HEK293 (cell line): ENCODE results near the gene GLMP.

Source experiments
- CTCF ChIA-PET: fragments of 350-600 bp; formaldehyde crosslinking; extraction: SDS; loops from one replicate; lab custom pipeline; 2021; ENCODE audit warnings: antibody characterized with exemption; lab: Yijun Ruan, JAX
- POLR2A ChIA-PET: fragments of 300-600 bp; formaldehyde crosslinking; extraction: SDS; loops from one replicate; lab custom pipeline; 2020; ENCODE audit warnings: antibody characterized with exemption, inconsistent platforms; lab: Yijun Ruan, JAX
- H3K27ac ChIP-seq: fragments of 200-500 bp; sonication (Bioruptor generic); 2 replicates; pipeline ENCODE4 v1.5.1; 2014; ENCODE audit warnings: low read depth, low read length, control low read depth, inconsistent platforms; ENCODE audit errors: extremely low read depth
- H3K36me3 ChIP-seq, 2 experiments: fragments of 200-500 bp in 1 of 2; sonication (Bioruptor generic) in 1 of 2; 1 replicate in 1 of 2; 2 replicates in 1 of 2; pipeline ENCODE4 v1.5.1; 2014 to 2017; ENCODE audit warnings: inconsistent platforms in 2 of 2, low read length in 2 of 2; ENCODE audit not compliant: control insufficient read depth in 2 of 2, insufficient read depth in 1 of 2
- H3K4me1 ChIP-seq: fragments of 200-500 bp; sonication (Bioruptor generic); 2 replicates; pipeline ENCODE4 v1.5.1; 2014; ENCODE audit warnings: mild to moderate bottlenecking, low read length, inconsistent platforms; ENCODE audit not compliant: control insufficient read depth, insufficient read depth
- H3K4me3 ChIP-seq: 2 replicates; pipeline ENCODE4 v1.5.1; 2011; ENCODE audit warnings: low read depth, mild to moderate bottlenecking, control low read depth, low read length, moderate library complexity
- H3K9me3 ChIP-seq: fragments of 200-500 bp; sonication (Bioruptor generic); 2 replicates; pipeline ENCODE4 v1.5.1; 2014; ENCODE audit warnings: low read depth, low read length, inconsistent platforms; ENCODE audit not compliant: control insufficient read depth, insufficient read depth
- GLIS2 ChIP-seq: fragments of 450-650 bp; formaldehyde crosslinking; IDR thresholded peaks from 2 replicates; pipeline ENCODE4 v1.5.1; 2016; ENCODE audit warnings: missing biosample characterization, missing genetic modification characterization
- KLF16 ChIP-seq: fragments of 450-650 bp; formaldehyde crosslinking; IDR thresholded peaks from 2 replicates; pipeline ENCODE4 v1.5.1; 2017; ENCODE audit warnings: missing biosample characterization, missing genetic modification characterization
- KLF8 ChIP-seq: fragments of 450-650 bp; formaldehyde crosslinking; IDR thresholded peaks from 2 replicates; pipeline ENCODE4 v1.5.1; 2016; ENCODE audit warnings: missing biosample characterization, missing genetic modification characterization
- KLF9 ChIP-seq: fragments of 450-650 bp; formaldehyde crosslinking; IDR thresholded peaks from 2 replicates; pipeline ENCODE4 v1.5.1; 2016; ENCODE audit warnings: missing biosample characterization, missing genetic modification characterization, low read depth
- PRDM1 ChIP-seq: fragments of 450-650 bp; formaldehyde crosslinking; IDR thresholded peaks from 2 replicates; pipeline ENCODE4; 2016; ENCODE audit warnings: missing biosample characterization, missing genetic modification characterization
- SP2 ChIP-seq: fragments of 450-650 bp; formaldehyde crosslinking; IDR thresholded peaks from 2 replicates; pipeline ENCODE4 v1.5.1; 2016; ENCODE audit warnings: missing biosample characterization, missing genetic modification characterization
- SP3 ChIP-seq: fragments of 450-650 bp; formaldehyde crosslinking; IDR thresholded peaks from 2 replicates; pipeline ENCODE4 v1.5.1; 2016; ENCODE audit warnings: missing biosample characterization, missing genetic modification characterization
- TCF7L2 ChIP-seq: IDR thresholded peaks from 2 replicates; pipeline ENCODE4 v1.6.1; 2011; ENCODE audit warnings: low read depth, mild to moderate bottlenecking, inconsistent platforms, low read length, moderate library complexity, borderline replicate concordance
- TRIM28 ChIP-seq: IDR thresholded peaks from 2 replicates; pipeline ENCODE4 v1.6.1; 2011; ENCODE audit warnings: low read length, control low read depth, borderline replicate concordance
- YY1 ChIP-seq: fragments of 450-650 bp; formaldehyde crosslinking; IDR thresholded peaks from 2 replicates; pipeline ENCODE4 v1.5.1; 2018; ENCODE audit warnings: missing biosample characterization, missing genetic modification characterization
- ZBTB17 ChIP-seq: fragments of 450-650 bp; formaldehyde crosslinking; IDR thresholded peaks from 2 replicates; pipeline ENCODE4 v1.5.1; 2016; ENCODE audit warnings: missing biosample characterization, missing genetic modification characterization
- ZFHX2 ChIP-seq: fragments of 450-650 bp; formaldehyde crosslinking; conservative IDR thresholded peaks from 2 replicates; pipeline ENCODE4 v1.5.1; 2016; ENCODE audit warnings: missing biosample characterization, missing genetic modification characterization
- ZFP3 ChIP-seq: fragments of 450-650 bp; formaldehyde crosslinking; IDR thresholded peaks from 2 replicates; pipeline ENCODE4 v1.5.1; 2016; ENCODE audit warnings: low read depth, missing biosample characterization, missing genetic modification characterization
- ZIC2 ChIP-seq: fragments of 450-650 bp; formaldehyde crosslinking; IDR thresholded peaks from 2 replicates; pipeline ENCODE4 v1.5.1; 2016; ENCODE audit warnings: missing biosample characterization, missing genetic modification characterization
- ZNF112 ChIP-seq: fragments of 450-650 bp; formaldehyde crosslinking; IDR thresholded peaks from 2 replicates; pipeline ENCODE4 v1.5.0; 2017; ENCODE audit warnings: missing biosample characterization, missing genetic modification characterization
- ZNF132 ChIP-seq: fragments of 450-650 bp; formaldehyde crosslinking; IDR thresholded peaks from 2 replicates; pipeline ENCODE4 v1.5.1; 2017; ENCODE audit warnings: missing biosample characterization, missing genetic modification characterization, borderline replicate concordance
- ZNF140 ChIP-seq: fragments of 450-650 bp; formaldehyde crosslinking; IDR thresholded peaks from 2 replicates; pipeline ENCODE4 v1.5.1; 2016; ENCODE audit warnings: missing biosample characterization, missing genetic modification characterization
- ZNF221 ChIP-seq: fragments of 450-650 bp; formaldehyde crosslinking; IDR thresholded peaks from 2 replicates; pipeline ENCODE4 v1.5.1; 2017; ENCODE audit warnings: missing biosample characterization, missing genetic modification characterization, borderline replicate concordance
- ZNF24 ChIP-seq: fragments of 450-650 bp; formaldehyde crosslinking; IDR thresholded peaks from 2 replicates; pipeline ENCODE4 v1.5.1; 2016; ENCODE audit warnings: missing biosample characterization, missing genetic modification characterization
- ZNF274 ChIP-seq, 2 experiments: fragments of 200-500 bp in 1 of 2; fragments of 450-650 bp in 1 of 2; sonication (Bioruptor generic) in 1 of 2; formaldehyde crosslinking in 1 of 2; IDR thresholded peaks; 2 replicates each; pipeline versions ENCODE4 v1.5.1 to v1.6.1; 2014 to 2016; ENCODE audit warnings: borderline replicate concordance in 1 of 2, inconsistent platforms in 1 of 2, low read length in 1 of 2, missing biosample characterization in 1 of 2, missing genetic modification characterization in 1 of 2
- ZNF335 ChIP-seq: fragments of 450-650 bp; formaldehyde crosslinking; conservative IDR thresholded peaks from 2 replicates; pipeline ENCODE4 v1.5.1; 2016; ENCODE audit warnings: missing biosample characterization, missing genetic modification characterization
- ZNF37A ChIP-seq: fragments of 450-650 bp; IDR thresholded peaks from 2 replicates; pipeline ENCODE4 v1.5.1; 2018; ENCODE audit warnings: missing biosample characterization, missing genetic modification characterization
- ZNF529 ChIP-seq: fragments of 450-650 bp; formaldehyde crosslinking; IDR thresholded peaks from 2 replicates; pipeline ENCODE4 v1.5.1; 2017; ENCODE audit warnings: missing genetic modification characterization, missing biosample characterization; ENCODE audit not compliant: insufficient replicate concordance
- ZNF544 ChIP-seq: fragments of 450-650 bp; formaldehyde crosslinking; IDR thresholded peaks from 2 replicates; pipeline ENCODE4 v1.5.0; 2017; ENCODE audit warnings: missing biosample characterization, missing genetic modification characterization
- ZNF558 ChIP-seq: fragments of 450-650 bp; formaldehyde crosslinking; IDR thresholded peaks from 2 replicates; pipeline ENCODE4 v1.5.1; 2016; ENCODE audit warnings: missing biosample characterization, missing genetic modification characterization
- ZNF600 ChIP-seq: fragments of 450-650 bp; formaldehyde crosslinking; IDR thresholded peaks from 2 replicates; pipeline ENCODE4 v1.5.1; 2016; ENCODE audit warnings: missing biosample characterization, missing genetic modification characterization
- ZNF664 ChIP-seq: fragments of 450-650 bp; formaldehyde crosslinking; IDR thresholded peaks from 2 replicates; pipeline ENCODE4 v1.5.1; 2016; ENCODE audit warnings: missing biosample characterization, missing genetic modification characterization
- ZNF792 ChIP-seq: fragments of 450-650 bp; formaldehyde crosslinking; IDR thresholded peaks from 2 replicates; pipeline ENCODE4 v1.5.1; 2016; ENCODE audit warnings: missing biosample characterization, missing genetic modification characterization
- ZNF837 ChIP-seq: fragments of 450-650 bp; formaldehyde crosslinking; IDR thresholded peaks from 2 replicates; pipeline ENCODE4 v1.5.1; 2016; ENCODE audit warnings: missing biosample characterization, missing genetic modification characterization
- TF ChIP-seq, protein P1 (sequence below): fragments of 450-650 bp; formaldehyde crosslinking; IDR thresholded peaks from 2 replicates; pipeline ENCODE4 v1.5.1; 2016; ENCODE audit warnings: missing biosample characterization, missing genetic modification characterization

GLMP gene

DNA sequence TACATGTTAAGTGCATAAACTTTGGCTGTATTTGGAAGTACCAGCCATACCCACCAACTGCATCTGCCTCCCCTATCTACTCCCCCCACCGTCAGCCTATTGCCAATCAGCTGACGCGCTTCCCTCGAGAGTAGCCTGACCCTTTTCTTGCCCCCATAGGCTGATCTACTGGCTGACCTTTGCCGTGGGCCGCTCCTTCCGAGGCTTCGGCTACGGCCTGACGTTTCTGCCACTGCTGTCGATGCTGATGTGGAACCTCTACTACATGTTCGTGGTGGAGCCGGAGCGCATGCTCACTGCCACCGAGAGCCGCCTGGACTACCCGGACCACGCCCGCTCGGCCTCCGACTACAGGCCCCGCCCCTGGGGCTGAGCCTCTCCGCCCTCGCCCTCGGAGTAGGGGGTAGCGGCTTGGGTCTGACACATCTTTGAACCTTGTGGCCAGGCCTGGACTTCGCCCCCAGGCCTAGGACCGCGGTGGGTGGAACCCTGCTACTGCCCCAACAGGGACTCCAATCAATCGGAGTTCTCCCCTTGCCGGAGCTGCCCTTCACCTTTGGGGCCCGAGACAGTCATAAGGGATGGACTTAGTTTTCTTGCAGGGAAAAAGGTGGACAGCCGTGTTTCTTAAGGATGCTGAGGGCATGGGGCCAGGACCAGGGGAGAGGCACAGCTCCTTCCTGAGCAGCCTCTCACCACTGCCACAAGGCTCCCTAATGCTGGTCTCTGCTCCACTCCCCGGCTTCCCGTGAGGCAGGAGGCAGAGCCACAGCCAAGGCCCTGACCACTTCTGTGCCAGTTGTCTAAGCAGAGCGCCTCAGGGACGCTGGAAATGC, 4.0 kb downstream of the GLMP start:
- H3K36me3 ChIP-seq: peaks cover 4 to 50% of the 10 kb centered on the region in 2 experiments; a peak in 2 of 3 replicates
- ChIA-PET CTCF (interaction anchor here (0.5 to 0.7 kb wide), 2 partner anchors 66 to 557 kb away, joined by 3 read pairs; no protein-coding TSS in a partner anchor), POLR2A (interaction anchor here (1.4 kb wide), 1 partner anchor 8 kb away, joined by 8 read pairs; the partner anchor contains the start of gene SMG5)
- H3K4me1 ChIP-seq: peaks cover 3% of the 10 kb centered on the region; the same call in 1 of the 2 replicates
- no peaks in the 10 kb centered on the region for H3K9me3 ChIP-seq
- peak overlapping the region; percentile 28; the same call in 1 of the 2 replicates for H3K27ac ChIP-seq
- TF ChIP-seq ZBTB17: peak; percentile 59
- TF ChIP-seq SP3 (tag by site-specific recombination): peak; percentile 37; the same call in 1 of the 2 replicates
- TF ChIP-seq ZIC2: no peak
- no peak for TF ChIP-seq ZNF544
- TF ChIP-seq ZNF558: no peak
- TF ChIP-seq ZNF792 (tag by site-specific recombination): no peak
- peak; percentile 63 for TF ChIP-seq SP2 (tag by site-specific recombination)
- peak; percentile 34; the same call in 1 of the 2 replicates for TF ChIP-seq KLF9 (tag by site-specific recombination)
- peak; percentile 80 for TF ChIP-seq ZNF600 (tag by site-specific recombination)
- TF ChIP-seq ZNF529 (tag by site-specific recombination): no peak
- TF ChIP-seq ZNF140 (tag by site-specific recombination): no peak
- TF ChIP-seq GLIS2 (tag by site-specific recombination): peak; percentile 29; the same call in 1 of the 2 replicates
- 0 out of 2 replicates have a peak, but pooled peaks have one; percentile 17 for TF ChIP-seq ZFHX2 (tag by site-specific recombination)
- TF ChIP-seq KLF8: peak; percentile 14; the same call in 1 of the 2 replicates
- TF ChIP-seq TRIM28: 0 out of 2 replicates have a peak, but pooled peaks have one; percentile 54
- TF ChIP-seq ZNF335 (tag by site-specific recombination): peak; percentile 48
- H3K4me3 ChIP-seq: peak overlapping the region; percentile 40

DNA sequence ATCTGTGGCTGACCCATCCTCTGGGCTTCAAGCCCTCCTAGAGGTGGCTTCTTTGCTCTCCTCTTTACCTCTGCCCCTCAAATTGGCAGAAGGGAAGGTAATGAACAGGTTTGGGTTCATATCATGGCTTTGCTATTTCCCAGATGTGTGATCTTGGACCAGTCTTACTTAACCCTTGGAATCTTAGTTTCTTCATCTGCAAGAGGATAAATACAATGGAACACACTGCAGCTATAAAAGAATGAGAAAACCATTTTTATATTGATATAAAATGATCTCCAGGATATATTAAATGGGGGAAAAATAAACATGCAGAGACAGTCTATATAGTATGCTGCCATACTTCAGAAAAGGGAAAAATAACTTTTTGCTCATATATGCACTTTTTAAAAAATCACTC, 5.6 kb downstream of the GLMP start:
- H3K36me3 ChIP-seq: peaks cover 4 to 66% of the 10 kb centered on the region in 2 experiments; a peak in 2 of 3 replicates
- no peak overlapping the region for H3K27ac ChIP-seq
- ChIA-PET CTCF (no interaction called here), POLR2A (no interaction called here)
- TF ChIP-seq TCF7L2 (no peak), KLF16 (tag by site-specific recombination) (no peak), ZNF221 (no peak), ZNF37A (tag by site-specific recombination) (no peak), PRDM1 (tag by site-specific recombination) (no peak), ZNF132 (tag by site-specific recombination) (no peak), ZNF274 (IDR thresholded peaks at IDR 0.05; ENCODE audit: low read length) (no peak), ZNF274 (tag by site-specific recombination; IDR thresholded peaks at IDR 0.05; ENCODE audit: borderline replicate concordance) (no peak), ZNF24 (tag by site-specific recombination) (no peak), ZNF600 (tag by site-specific recombination) (no peak), ZNF664 (tag by site-specific recombination) (no peak), ZNF837 (no peak), ZNF792 (tag by site-specific recombination) (no peak), ZFP3 (no peak), YY1 (tag by site-specific recombination) (no peak), ZNF112 (tag by site-specific recombination) (no peak)
- TF ChIP-seq, protein P1, sequence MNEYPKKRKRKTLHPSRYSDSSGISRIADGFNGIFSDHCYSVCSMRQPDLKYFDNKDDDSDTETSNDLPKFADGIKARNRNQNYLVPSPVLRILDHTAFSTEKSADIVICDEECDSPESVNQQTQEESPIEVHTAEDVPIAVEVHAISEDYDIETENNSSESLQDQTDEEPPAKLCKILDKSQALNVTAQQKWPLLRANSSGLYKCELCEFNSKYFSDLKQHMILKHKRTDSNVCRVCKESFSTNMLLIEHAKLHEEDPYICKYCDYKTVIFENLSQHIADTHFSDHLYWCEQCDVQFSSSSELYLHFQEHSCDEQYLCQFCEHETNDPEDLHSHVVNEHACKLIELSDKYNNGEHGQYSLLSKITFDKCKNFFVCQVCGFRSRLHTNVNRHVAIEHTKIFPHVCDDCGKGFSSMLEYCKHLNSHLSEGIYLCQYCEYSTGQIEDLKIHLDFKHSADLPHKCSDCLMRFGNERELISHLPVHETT (tag by site-specific recombination): no peak
- no peak overlapping the region for H3K4me3 ChIP-seq
- H3K9me3 ChIP-seq: no peaks in the 10 kb centered on the region
- H3K4me1 ChIP-seq: no peaks in the 10 kb centered on the region; the same call in 1 of the 2 replicates
